ENCODE data around the gene SYNE1.

The SYNE1 gene

DNA sequence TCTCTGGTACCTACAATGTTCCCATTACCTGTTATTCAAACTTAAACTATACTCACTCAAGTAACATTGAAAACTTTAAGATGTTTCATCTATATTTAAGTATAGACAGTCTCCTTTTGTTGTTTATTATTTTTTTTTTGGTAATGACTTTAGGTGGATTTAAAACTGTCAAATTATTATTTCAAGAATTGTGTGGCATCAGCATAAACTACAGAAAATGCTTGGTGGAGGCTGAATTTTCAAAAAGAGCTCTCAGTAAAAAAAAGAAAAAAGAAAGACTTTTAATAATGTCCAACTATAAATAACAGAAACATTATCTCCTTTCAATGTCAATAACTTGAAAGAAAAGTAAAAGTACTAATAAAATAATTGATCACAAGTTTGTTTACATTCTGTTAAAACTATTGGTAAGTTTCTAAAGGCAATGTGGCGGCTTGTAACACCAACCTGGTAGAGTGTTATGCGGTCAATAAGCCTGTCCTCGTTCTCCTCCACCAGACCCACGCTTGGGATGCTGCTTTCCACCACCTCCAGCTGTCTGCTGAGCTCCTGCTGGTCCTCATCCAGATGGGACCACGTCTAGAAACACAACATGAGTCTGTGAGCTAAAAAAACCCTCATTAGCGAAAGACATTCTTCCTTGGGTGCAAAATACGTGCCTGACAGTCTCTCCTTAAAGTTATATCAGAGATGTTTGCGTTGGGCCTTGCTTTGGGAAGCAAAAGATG is 400.6 kb downstream of the SYNE1 start:
- H3K4me3 ChIP-seq (ENCODE audit: low read depth, low read length): no peak overlapping the region
- TF ChIP-seq CTCF (IDR thresholded peaks at IDR 0.05; ENCODE audit: borderline replicate concordance, insufficient read depth, low read depth, low read length): no peak

- TF ChIP-seq CTCF (IDR thresholded peaks at IDR 0.05; ENCODE audit: borderline replicate concordance, insufficient read depth, low read depth, low read length): no peak
Observed at GRCh38 chr6:152233547-152234320, 403.4 kb downstream of the SYNE1 start.

DNA sequence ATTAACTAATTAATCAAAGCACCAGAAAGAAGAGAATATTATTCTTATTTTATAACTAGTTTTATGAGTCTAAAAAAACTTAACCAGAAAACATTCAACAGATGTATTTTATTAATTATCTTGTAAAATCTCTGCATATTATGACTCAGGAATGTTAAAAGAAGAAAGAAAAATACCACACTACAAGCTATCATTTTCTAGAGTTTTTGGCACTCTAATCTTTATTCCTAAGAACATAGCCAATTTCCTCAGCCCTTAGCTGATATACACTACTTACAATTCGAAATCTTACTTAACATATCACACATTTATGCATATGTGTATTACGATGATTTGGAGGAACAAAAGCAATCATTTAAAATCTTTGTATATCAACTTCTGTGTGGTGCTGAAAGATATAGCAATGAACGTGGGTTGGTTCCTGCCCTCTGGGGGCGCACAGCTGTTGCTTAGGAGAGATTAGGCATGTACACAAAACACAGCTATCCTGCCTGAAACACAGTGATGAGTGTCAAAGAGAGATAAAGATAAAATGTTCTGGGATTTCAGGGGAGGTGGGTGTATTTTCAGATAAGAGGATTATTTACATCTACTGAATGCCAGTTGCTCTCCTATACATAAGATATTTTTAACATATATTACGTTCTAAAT is 404.5 kb downstream of the SYNE1 start:
- H3K4me3 ChIP-seq (ENCODE audit: low read depth, low read length): no peak overlapping the region
- no peak for TF ChIP-seq CTCF (IDR thresholded peaks at IDR 0.05; ENCODE audit: borderline replicate concordance, insufficient read depth, low read depth, low read length)

More at GRCh38 chr6:152233547-152234320, 403.4 kb downstream of the SYNE1 start:
- no peak overlapping the region for H3K4me3 ChIP-seq (ENCODE audit: low read depth, low read length)

DNA sequence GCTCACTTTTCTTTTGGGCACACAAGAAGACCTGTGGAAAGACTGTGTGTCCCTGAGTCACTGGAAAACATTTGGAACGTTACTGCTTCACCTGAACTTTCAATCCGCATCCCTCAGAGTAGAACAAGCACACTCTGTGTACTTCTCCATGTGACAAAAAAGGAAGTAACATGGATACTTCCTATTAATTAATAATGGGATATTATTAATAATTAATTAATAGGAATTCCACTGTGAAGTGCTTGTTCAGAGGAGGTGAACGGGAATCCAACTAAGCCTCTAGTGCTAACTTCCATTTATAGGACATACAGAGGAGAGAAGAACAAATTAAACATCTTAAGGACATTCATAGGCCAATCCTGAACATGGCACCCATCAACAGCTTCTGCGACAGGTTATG is 407.8 kb downstream of the SYNE1 start:
- no peak overlapping the region for H3K4me3 ChIP-seq (ENCODE audit: low read depth, low read length)
- no peak for TF ChIP-seq CTCF (IDR thresholded peaks at IDR 0.05; ENCODE audit: borderline replicate concordance, insufficient read depth, low read depth, low read length)

DNA sequence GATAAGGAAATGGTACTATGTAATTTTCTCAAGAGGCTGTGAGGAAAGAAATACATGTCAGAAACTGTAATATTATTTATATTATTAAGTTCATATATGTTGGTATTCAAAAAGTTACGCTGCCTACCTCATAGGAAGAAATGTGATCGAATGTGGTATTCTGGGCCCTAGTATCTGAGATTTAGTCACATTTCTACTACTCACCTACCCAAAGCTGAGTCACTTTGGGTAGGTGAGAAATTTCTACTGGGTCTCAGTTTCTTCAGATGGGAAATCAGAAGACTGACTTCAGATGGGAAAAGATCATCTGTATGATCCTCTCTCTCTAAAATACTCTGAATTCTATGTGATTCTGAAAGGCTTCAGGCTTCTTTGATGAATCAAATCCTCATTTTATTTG is 411.0 kb downstream of the SYNE1 start:
- no peak for TF ChIP-seq CTCF (IDR thresholded peaks at IDR 0.05; ENCODE audit: borderline replicate concordance, insufficient read depth, low read depth, low read length)
- H3K4me3 ChIP-seq (ENCODE audit: low read depth, low read length): no peak overlapping the region

DNA sequence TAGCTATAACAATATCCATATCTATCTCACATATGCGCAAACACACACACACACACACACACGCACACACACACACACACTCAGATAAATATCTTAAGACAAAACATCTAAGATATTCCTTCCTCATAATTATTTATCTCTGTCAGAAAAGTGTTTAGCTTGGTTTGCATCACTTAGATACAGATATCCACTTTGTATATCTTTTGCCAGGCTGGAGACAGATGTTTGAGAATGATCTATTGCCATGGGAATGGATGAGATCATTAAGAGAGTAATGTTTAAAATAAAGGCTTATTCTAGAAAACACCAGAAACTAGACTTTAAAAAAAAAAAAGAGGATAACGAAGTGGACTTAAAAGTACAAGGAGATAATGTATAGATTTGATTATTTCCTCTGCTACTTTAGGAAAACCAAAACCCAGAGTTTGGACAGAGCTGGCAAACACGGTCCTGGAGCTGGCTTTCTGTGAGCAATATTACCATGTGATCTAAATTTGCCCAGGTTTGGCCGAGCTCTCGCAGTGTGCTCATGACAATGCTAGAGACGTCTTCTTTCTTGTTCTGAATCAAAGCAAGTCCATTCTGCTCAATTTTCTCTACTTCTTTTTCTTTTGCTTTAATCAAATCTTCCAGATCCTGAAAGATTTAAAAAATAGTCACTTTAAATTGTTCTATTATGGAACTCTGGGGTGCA is 411.8 kb downstream of the SYNE1 start:
- H3K4me3 ChIP-seq (ENCODE audit: low read depth, low read length): no peak overlapping the region
- no peak for TF ChIP-seq CTCF (IDR thresholded peaks at IDR 0.05; ENCODE audit: borderline replicate concordance, insufficient read depth, low read depth, low read length)
